Ovary (tissue), 9 donors: ENCODE data around the gene WWTR1. TPM values are rescaled to one million over a fixed set of nuclear protein-coding genes. Genes with fewer than 3 reads are reported as not detected.
A peak's percentile ranks its signal among the peaks of the same experiment; 100 is the strongest.

Source experiments
- DNase-seq, 5 donors: peaks; one replicate each; pipeline ENCODE4 v3.0.0-alpha.2; 2019 to 2020
- H3K27ac ChIP-seq, 2 donors: fragments of 200-600 bp; one replicate each; pipeline versions ENCODE4 v1.5.1 to v1.8.0; 2019 to 2022
- H3K27me3 ChIP-seq: fragments of 200-600 bp; one replicate; pipeline ENCODE4 v1.8.0; 2022
- H3K36me3 ChIP-seq: fragments of 200-600 bp; sonication (generic); one replicate; pipeline ENCODE4 v1.5.1; 2019
- H3K4me1 ChIP-seq: one replicate; pipeline ENCODE4 v1.8.1; 2013; ENCODE audit warnings: mild to moderate bottlenecking, moderate library complexity; ENCODE audit not compliant: insufficient read depth
- H3K4me3 ChIP-seq: fragments of 200-600 bp; sonication (generic); one replicate; pipeline ENCODE4 v1.5.1; 2017
- H3K9me3 ChIP-seq, 2 donors: fragments of 200-600 bp in 1 of 2; sonication (generic) in 1 of 2; one replicate each; pipeline versions ENCODE4 v1.5.1 to v1.8.1; 2013 to 2019; ENCODE audit warnings: mild to moderate bottlenecking in 1 of 2, moderate library complexity in 1 of 2
- EP300 ChIP-seq: sonication (generic); formaldehyde crosslinking; IDR thresholded peaks from one replicate; pipeline ENCODE4 v1.6.1; 2017; ENCODE audit warnings: antibody characterized with exemption
- POLR2A ChIP-seq: fragments of 450-650 bp; IDR thresholded peaks from one replicate; pipeline ENCODE4 v1.6.1; 2017; ENCODE audit warnings: antibody characterized with exemption, mild to moderate bottlenecking, moderate library complexity
- WGBS, 3 donors: extraction: QIAGEN DNeasy Blood & Tissue Kit in 1 of 3; methylation state at CpG; one replicate each; pipeline versions ENCODE4 v1.1.5 to v1.1.7; 2013 to 2017; 5-methylcytosine and 5-hydroxymethylcytosine counted together
- intact Hi-C, 4 donors: fragments of 100-400 bp; cut with DNase I; formaldehyde crosslinking; loops; one replicate each; pipeline versions ENCODE4 v1.11.0 to v1.15.1; 2022 to 2023
- polyA plus RNA-seq, 2 donors: library from polyadenylated mRNA; stranded (reverse); fragments of 200-250 nt in 1 of 2; fragments of 350-450 nt in 1 of 2; fragmentation: Illumina TruSeq in 1 of 2; extraction: RNeasy Lipid Tissue Mini Kit (QIAGEN cat#74804) in 1 of 2; gene quantifications; one replicate each; pipeline ENCODE4 v1.2.3, GENCODE V29; 2013 to 2014
- total RNA-seq, 7 donors: library from RNA; depleted of rRNA in 2 of 7; stranded (reverse); fragments of >200 nt in 2 of 7; fragmentation: NEBNext Ultra II Directional in 3 of 7; extraction: Animal tissue kit (Norgen Biotek cat#: 25700) in 3 of 7; gene quantifications; one replicate each; pipeline versions ENCODE4 v1.1.0 to v1.2.4, GENCODE V29; 2016 to 2023
- TF ChIP-seq, protein P1 (sequence below), 3 donors: fragments of 450-650 bp in 2 of 3; fragments of 200-600 bp in 1 of 3; IDR thresholded peaks; one replicate each; pipeline versions ENCODE4 v1.5.1 to v1.8.0; 2016 to 2022; ENCODE audit warnings: antibody characterized with exemption in 3 of 3, mild to moderate bottlenecking in 1 of 3
- donor health status: DM: no; HTN: no; CAD: no; lungs with moderate emphysema.
- donor health status: DM: no; HTN: no; CAD: no.
- donor health status: Bipolar disorder and iron deficiency.
- donor health status: DM: yes; HTN: yes; CAD: no.
- donor health status: DM: no; HTN: no; CAD: no.
- donor health status: DM: yes; HTN: yes; CAD: no.

The WWTR1 gene
- total and polyA plus RNA-seq, 9 donors: 65.4 to 160 (median 96.4) TPM

DNA sequence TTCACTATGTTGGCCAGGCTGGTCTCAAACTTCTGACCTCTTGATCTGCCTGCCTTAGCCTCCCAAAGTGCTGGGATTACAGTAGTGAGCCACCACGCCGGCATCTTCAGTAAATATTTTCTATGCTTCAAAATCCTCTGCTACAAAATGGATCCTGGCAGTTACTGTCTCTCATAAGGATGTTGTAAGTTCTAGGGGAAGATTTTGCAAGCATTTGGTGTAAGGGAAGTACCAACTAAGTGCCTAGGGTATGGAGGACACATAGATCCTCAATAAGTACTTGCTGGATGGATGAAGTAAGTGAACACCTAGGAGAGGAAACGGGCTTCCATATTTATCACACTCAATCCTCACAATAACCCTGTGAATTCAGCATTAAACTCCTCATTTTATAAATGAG, 176.8 kb downstream of the WWTR1 start:
- H3K36me3 ChIP-seq: no peaks in the 10 kb centered on the region
- no peak for DNase-seq
- H3K9me3 ChIP-seq: no peaks in the 10 kb centered on the region
- no peak overlapping the region for H3K4me3 ChIP-seq
- TF ChIP-seq POLR2A (no peak), EP300 (no peak)
- TF ChIP-seq, protein P1, sequence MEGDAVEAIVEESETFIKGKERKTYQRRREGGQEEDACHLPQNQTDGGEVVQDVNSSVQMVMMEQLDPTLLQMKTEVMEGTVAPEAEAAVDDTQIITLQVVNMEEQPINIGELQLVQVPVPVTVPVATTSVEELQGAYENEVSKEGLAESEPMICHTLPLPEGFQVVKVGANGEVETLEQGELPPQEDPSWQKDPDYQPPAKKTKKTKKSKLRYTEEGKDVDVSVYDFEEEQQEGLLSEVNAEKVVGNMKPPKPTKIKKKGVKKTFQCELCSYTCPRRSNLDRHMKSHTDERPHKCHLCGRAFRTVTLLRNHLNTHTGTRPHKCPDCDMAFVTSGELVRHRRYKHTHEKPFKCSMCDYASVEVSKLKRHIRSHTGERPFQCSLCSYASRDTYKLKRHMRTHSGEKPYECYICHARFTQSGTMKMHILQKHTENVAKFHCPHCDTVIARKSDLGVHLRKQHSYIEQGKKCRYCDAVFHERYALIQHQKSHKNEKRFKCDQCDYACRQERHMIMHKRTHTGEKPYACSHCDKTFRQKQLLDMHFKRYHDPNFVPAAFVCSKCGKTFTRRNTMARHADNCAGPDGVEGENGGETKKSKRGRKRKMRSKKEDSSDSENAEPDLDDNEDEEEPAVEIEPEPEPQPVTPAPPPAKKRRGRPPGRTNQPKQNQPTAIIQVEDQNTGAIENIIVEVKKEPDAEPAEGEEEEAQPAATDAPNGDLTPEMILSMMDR (IDR thresholded peaks at IDR 0.05): no peak
- 85 to 89% (median 87%) methylated on average over 3 of the region's 3 CpGs for WGBS, 3 donors
- no peaks in the 10 kb centered on the region for H3K4me1 ChIP-seq
- intact Hi-C loops: loop anchor here in 1 of 4 donors (10.0 kb wide), 1 partner anchor 356 kb away; the partner anchor contains the start of gene HPS3
- H3K27ac ChIP-seq: no peak overlapping the region
- no peaks in the 10 kb centered on the region for H3K27me3 ChIP-seq

DNA sequence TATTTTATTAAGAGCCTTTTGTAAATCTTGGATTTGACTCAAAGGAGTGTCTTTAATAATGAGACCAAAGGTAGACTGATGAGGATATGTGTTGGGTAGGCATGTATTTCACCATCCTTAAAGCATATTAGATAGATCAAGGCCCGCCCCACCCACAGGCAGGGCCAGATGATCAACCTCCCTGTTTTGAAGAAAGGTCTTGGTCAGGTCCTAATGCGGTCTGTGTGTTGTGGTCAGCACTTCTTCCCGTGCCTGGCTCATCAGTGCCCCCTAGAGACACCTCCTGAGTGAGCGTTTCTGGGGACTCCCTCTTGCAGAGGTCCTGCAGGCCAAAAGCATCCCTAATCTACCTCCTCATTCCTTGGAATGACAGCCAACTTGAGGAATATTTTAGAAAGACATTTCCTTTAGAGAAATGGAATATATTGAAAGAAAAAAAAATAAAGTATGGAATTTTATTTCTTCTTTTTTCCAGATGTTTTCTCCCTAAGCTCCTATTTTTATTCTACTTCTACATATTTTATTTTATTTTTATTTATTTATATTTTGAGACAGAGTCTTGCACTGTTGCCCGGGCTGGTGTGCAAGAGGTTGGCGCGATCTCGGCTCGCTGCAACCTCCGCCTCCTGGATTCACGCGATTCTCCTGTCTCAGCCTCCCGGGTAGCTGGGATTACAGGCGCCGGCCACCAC, 177.4 kb downstream of the WWTR1 start:
- no peak overlapping the region for H3K27ac ChIP-seq
- no peaks in the 10 kb centered on the region for H3K4me1 ChIP-seq
- no peaks in the 10 kb centered on the region for H3K27me3 ChIP-seq
- TF ChIP-seq, protein P1 (IDR thresholded peaks at IDR 0.05): peak; percentile 26 to 71 (median 26)
- TF ChIP-seq EP300: no peak
- TF ChIP-seq POLR2A: no peak
- DNase-seq: peak; percentile 55 to 81 (median 70)
- intact Hi-C loops: loop anchor here in 1 of 4 donors (10.0 kb wide), 1 partner anchor 356 kb away; the partner anchor contains the start of gene HPS3
- WGBS, 3 donors: 72 to 78% (median 72%) methylated on average over 15 of the region's 15 CpGs
- H3K9me3 ChIP-seq: no peaks in the 10 kb centered on the region
- H3K4me3 ChIP-seq: no peak overlapping the region
- no peaks in the 10 kb centered on the region for H3K36me3 ChIP-seq

DNA sequence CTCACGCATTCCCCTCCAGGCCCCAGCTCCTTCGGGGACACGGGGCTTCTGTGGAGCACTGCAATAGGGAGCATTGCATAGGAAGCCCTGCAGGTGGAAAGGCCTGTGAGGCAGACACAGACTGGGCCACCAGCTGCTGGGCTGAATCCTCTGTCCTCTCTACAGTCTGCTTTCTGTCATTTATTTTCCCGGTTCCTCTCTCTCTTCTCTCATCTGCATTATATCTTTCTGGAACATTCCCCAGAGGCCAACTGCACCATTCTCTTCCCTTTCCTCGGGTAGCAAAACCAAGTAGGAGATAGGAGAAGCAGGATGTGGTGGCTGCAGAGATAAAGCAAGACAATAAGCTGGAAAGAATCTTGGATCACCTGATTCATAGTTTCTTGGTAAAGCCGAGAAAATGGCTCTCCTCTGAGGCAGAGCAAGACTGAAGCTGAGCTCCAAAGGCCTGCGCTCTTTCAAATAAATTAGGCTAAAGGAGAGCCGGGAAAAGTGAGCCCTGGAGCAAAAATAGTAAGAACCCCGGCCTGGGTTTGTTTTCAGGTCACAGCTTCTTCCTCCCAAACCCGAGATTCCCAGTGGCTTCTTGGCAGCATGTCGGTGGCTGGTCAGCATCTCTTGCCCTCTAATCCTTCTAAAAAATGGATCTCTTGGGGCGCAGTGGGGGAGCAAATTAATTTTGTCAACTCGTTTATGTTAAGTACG, 178.1 kb downstream of the WWTR1 start:
- DNase-seq: no peak
- no peaks in the 10 kb centered on the region for H3K27me3 ChIP-seq
- H3K4me1 ChIP-seq: no peaks in the 10 kb centered on the region
- H3K9me3 ChIP-seq: no peaks in the 10 kb centered on the region
- no peak overlapping the region for H3K4me3 ChIP-seq
- no peaks in the 10 kb centered on the region for H3K36me3 ChIP-seq
- H3K27ac ChIP-seq: no peak overlapping the region
- WGBS, 3 donors: 57 to 69% (median 62%) methylated on average over 14 of the region's 14 CpGs
- intact Hi-C loops: loop anchor here in 3 of 4 donors (2.0 to 10.0 kb wide), 4 partner anchors 83 to 355 kb away; partner anchors contain the start of gene HPS3 (in 2 of the 3)
- TF ChIP-seq, protein P1 (IDR thresholded peaks at IDR 0.05): no peak
- no peak for TF ChIP-seq EP300
- no peak for TF ChIP-seq POLR2A

DNA sequence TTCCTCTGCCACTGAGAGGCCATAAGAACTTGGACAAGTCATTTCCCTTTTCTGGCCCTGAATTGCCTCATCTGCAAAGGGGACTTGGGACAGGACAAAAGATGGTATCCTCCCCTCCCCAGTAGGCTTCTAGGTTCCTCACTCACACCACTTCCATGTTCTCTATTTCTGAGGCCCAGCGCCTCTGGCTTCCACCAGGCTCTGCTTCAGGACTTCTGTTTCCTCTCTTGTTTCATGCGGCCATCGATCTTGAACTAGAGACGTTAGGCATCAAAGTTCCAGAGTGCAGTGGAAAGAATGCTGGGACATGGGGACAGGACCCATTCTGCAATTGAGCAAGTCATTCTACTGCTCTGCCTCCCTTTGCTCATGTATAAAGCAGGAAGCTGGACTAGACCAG, 181.6 kb downstream of the WWTR1 start:
- 96% methylated on average over 4 of the region's 4 CpGs for WGBS, 3 donors
- H3K36me3 ChIP-seq: no peaks in the 10 kb centered on the region
- H3K4me1 ChIP-seq: peaks cover 3% of the 10 kb centered on the region
- DNase-seq: no peak
- no peak overlapping the region for H3K4me3 ChIP-seq
- no peaks in the 10 kb centered on the region for H3K27me3 ChIP-seq
- no peaks in the 10 kb centered on the region for H3K9me3 ChIP-seq
- no peak overlapping the region for H3K27ac ChIP-seq
- intact Hi-C loops: loop anchor here in 3 of 4 donors (10.0 kb wide), 3 partner anchors 111 to 351 kb away; partner anchors contain the start of gene HPS3 (in 1 of the 3)
- TF ChIP-seq EP300 (no peak), POLR2A (no peak)
- TF ChIP-seq, protein P1 (IDR thresholded peaks at IDR 0.05): no peak
